ENCODE results near the gene RGS19.

RGS19 gene

DNA sequence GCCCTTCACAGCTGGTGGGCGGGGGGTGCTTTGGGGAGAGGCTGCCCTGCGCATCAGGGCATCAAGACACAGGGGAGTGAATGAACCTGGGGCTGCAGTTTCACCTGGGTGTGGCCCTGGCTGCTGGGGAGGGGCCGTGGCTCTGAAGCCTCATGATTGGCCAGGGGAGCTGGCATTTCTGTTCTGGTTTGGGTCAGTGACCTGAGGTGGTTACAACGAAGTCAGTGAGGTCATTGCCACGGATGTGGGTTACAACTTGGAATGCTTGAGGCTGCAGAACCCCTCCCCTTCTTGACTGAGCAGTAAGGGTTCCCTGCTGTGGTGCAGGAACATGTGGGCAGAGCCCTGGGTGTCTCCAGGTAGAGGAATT is 13.4 kb downstream of the RGS19 start:
- DNase-seq (ENCODE audit: low read depth in 2 of 2) = peak; percentile 70 to 80
- TF ChIP-seq, protein P1, sequence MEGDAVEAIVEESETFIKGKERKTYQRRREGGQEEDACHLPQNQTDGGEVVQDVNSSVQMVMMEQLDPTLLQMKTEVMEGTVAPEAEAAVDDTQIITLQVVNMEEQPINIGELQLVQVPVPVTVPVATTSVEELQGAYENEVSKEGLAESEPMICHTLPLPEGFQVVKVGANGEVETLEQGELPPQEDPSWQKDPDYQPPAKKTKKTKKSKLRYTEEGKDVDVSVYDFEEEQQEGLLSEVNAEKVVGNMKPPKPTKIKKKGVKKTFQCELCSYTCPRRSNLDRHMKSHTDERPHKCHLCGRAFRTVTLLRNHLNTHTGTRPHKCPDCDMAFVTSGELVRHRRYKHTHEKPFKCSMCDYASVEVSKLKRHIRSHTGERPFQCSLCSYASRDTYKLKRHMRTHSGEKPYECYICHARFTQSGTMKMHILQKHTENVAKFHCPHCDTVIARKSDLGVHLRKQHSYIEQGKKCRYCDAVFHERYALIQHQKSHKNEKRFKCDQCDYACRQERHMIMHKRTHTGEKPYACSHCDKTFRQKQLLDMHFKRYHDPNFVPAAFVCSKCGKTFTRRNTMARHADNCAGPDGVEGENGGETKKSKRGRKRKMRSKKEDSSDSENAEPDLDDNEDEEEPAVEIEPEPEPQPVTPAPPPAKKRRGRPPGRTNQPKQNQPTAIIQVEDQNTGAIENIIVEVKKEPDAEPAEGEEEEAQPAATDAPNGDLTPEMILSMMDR (IDR thresholded peaks at IDR 0.05; ENCODE audit: low read depth, low read length) = no peak
- H3K4me3 ChIP-seq (replicated peaks in 1 of 2; ENCODE audit: low read depth in 2 of 2, low read length in 2 of 2) = no peak overlapping the region

DNA sequence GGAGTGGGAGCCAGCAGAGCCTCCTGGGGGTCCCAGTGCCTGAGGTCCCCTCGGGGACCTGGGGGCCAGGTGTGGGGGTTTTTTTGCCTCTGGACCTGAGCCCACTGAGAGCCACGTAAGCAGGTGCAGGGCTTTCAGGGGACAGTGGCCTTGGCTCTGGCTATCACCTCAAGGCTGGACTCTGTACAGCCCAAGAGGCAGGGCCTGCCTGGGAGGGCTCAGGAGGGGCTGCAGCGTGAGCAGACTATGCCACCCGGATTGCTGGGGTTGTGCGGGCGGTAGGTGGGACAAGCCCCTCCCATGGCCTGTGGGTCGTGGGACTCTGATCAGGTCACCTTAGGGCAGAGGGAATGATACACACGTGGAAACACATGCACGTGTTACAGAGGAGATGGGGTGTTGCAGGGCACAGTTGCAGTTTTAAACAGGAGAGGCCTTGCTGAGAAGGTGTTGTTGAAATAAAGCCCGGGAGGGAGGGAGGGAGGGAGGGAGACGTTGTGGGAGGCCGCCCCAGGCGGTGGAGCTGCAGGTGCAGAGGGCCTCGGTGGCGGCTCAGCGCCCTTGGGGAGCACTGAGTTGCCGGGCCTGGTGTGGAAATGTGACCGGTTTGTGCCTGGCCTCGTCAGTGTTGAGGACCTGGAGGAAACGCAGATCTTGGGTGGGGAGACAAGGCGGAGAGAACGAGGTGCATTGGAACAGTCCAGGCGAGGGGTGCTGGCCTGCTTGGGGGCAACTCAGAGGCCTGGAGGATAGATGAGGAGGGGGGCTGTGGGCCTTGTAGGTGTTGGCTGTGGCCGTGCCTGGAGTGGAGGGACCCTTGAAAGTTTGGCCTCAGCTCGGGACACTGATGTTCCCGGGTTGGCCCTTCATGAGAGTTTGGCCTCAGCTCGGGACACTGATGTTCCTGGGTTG is 14.0 kb downstream of the RGS19 start:
- DNase-seq (ENCODE audit: low read depth in 2 of 2) = no peak
- TF ChIP-seq, protein P1 (IDR thresholded peaks at IDR 0.05; ENCODE audit: low read depth, low read length) = no peak
- no peak overlapping the region for H3K4me3 ChIP-seq (replicated peaks in 1 of 2; ENCODE audit: low read depth in 2 of 2, low read length in 2 of 2)

DNA sequence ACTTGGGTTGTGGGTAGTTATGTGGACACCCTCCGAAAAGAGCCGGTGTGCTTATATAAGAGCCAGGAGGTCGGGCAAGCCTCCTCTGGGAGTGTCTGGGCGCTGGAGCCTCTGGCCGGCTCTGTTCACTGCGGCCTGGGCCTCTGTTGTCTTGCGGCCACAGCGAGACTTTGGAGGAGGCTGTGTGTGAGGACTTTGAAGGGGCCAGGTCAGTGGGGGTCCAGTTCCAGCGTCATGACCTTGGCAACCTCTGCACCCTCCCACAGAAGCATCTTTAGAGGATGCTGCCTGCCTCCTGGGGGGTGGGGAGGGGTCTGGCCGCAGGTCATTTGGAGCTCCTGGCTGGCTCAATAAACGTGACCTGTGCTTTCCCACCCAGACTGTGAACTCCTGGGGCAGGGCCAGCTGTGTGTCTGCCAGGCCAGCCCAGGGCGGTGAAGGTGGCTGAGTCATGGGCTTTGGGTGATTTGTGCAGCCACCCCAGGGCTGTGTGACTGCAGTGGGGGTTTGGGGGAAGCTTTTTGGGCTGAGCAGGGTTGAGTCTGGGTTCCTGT is 15.1 kb downstream of the RGS19 start:
- TF ChIP-seq, protein P1 (IDR thresholded peaks at IDR 0.05; ENCODE audit: low read depth, low read length) = no peak
- peak in 1 of 2 donors; percentile 64 for DNase-seq (ENCODE audit: low read depth in 2 of 2)
- peak overlapping the region; percentile 84 to 96 for H3K4me3 ChIP-seq (replicated peaks in 1 of 2; ENCODE audit: low read depth in 2 of 2, low read length in 2 of 2)

DNA sequence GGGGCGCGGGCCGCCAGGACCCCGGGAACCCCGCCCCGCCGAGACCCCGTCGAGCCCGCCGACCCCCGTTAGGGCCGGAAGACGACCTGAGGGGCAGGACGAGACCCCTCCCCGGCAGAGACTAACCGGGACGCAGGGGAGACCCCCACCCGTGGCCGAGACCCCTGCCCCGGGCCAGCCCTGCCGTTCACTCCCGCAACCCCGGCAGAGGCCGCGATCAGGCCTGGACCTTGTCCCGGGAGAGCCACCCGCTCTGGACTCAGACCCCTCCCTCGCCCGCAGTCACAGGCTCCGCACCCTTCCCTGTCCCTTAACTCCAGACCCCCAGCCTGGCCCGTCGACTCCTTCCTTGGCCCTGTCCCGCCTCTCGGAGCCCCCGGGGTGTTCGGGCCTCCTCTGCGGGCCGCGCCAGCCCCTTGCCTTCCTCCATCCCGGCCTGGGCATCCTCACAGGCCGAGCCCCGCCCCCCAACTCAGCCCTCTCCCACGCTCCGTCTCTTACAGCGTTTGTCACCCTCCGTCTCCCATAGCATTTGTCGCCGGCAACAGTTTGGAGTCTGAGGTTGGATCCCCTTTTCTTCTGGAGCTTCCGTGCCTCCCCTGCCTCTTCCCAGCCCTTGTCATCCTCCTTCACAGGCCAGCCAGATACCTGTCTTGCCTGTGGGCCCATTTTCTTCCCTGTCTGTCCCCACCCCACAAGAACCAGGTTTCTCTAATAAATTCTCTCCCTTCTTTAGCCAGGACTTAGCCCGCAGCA is 15.8 kb downstream of the RGS19 start:
- peak overlapping the region; percentile 84 to 96 for H3K4me3 ChIP-seq (replicated peaks in 1 of 2; ENCODE audit: low read depth in 2 of 2, low read length in 2 of 2)
- no peak for DNase-seq (ENCODE audit: low read depth in 2 of 2)
- TF ChIP-seq, protein P1 (IDR thresholded peaks at IDR 0.05; ENCODE audit: low read depth, low read length) = no peak

DNA sequence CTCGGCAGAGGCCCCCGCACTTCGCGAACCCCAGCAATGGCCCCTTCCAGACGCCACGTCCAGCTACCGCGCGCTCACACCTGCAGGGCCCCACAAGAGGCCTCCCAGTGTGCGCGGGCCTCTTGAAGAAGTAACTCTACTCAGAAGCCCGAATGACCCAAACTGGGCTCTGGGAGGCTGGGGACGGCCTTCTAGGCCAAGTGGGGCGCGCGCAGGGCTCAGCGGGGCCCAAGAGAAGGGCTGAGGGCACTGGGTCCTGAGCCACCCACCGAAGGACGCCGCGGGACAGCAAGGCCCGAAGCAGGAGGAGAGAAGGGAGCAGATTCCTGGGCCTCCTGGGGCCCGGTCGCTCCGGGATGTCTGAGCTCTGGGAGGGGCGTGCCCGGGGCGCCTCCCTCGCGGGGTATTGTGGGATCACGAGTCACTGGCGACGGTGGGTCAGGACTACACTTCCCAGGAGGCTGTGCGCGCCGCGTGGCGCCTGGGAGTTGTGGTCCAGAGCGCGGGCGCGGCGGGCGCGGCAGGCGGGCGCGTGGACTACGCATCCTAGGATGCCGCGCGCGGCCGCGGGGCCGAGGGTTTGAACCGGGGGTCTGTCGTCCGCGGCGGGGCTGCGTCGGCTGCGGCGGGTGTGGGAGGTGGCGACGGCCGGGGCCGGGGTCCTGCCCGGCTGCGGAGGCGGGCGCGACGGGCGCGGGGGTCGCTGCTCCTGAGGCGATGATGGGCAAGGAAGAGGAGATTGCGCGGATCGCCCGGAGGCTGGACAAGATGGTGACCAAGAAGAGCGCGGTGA is 16.5 kb downstream of the RGS19 start, which contains the start of gene TCEA2:
Gene TCEA2, plus strand, starts transcription at position 603 of the 793 bp plus-strand sequence. Its CDS starts 115 bp downstream, at position 718.
- TF ChIP-seq, protein P1 (IDR thresholded peaks at IDR 0.05; ENCODE audit: low read depth, low read length) = no peak
- DNase-seq (ENCODE audit: low read depth in 2 of 2) = peak; percentile 96 to 97
- H3K4me3 ChIP-seq (replicated peaks in 1 of 2; ENCODE audit: low read depth in 2 of 2, low read length in 2 of 2) = peak within 1 kb of the TSS; percentile 84 to 96

DNA sequence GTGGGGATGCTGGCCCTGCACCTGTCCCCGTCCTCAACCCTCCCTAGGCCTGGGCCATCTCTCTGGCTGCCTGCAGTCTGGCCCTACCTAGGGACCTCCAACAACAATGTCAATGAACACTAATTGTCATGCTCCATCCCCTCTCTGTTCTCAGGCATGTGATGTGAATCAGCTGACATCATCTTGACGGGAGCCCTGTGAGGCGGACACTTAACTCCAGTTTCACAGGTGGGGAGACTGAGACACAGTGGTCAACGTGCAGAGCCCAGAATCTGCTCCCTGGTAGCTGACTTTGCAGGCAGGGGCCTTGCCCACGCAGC is 17.1 kb downstream of the RGS19 start:
- DNase-seq (ENCODE audit: low read depth in 2 of 2) = no peak
- peak overlapping the region; percentile 53 to 60 for H3K4me3 ChIP-seq (replicated peaks in 1 of 2; ENCODE audit: low read depth in 2 of 2, low read length in 2 of 2)
- TF ChIP-seq, protein P1 (IDR thresholded peaks at IDR 0.05; ENCODE audit: low read depth, low read length) = no peak
